GM18519 (cell line): ENCODE measurements around the gene RASSF8.
"Not testable (repeated sequence)": the region's sequence is repeated elsewhere in the genome, so short reads cannot be mapped to it uniquely, and the experiment has no call there.

ENCODE experiments used
- ATAC-seq: cut with Tn5 transposase; IDR thresholded peaks from one replicate; pipeline ENCODE4 v1.9.1; 2021; ENCODE audit warnings: mild to moderate bottlenecking, moderate library complexity; ENCODE audit not compliant: unreplicated experiment, low FRiP score

Gene RASSF8

GRCh38 chr12:26054383-26054782 is 95.9 kb downstream of the RASSF8 start:
- no peak for ATAC-seq

- no peak for ATAC-seq
Measured at GRCh38 chr12:26055087-26055486, 96.6 kb downstream of the RASSF8 start.

DNA sequence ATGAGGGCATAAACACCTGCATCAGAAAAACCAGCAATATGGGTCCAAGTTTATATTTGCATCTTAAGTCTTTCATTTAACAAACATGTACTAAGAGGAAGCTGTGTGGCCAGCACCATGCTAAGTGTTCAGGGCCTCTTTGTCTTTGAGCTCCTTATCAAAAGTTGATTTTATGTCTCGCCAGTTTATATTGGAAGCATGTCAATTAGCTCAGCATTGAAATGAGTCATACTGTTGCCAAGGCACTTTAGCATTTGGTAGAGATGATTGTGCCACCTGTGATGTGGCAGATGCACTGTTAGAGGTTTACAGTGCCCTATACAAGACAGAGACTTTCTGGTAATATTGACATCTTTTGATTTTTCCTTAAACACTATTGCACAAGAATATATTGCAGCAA is 97.9 kb downstream of the RASSF8 start:
- no peak for ATAC-seq

GRCh38 chr12:26057271-26057670 is 98.8 kb downstream of the RASSF8 start:
- not testable (repeated sequence) for ATAC-seq

DNA sequence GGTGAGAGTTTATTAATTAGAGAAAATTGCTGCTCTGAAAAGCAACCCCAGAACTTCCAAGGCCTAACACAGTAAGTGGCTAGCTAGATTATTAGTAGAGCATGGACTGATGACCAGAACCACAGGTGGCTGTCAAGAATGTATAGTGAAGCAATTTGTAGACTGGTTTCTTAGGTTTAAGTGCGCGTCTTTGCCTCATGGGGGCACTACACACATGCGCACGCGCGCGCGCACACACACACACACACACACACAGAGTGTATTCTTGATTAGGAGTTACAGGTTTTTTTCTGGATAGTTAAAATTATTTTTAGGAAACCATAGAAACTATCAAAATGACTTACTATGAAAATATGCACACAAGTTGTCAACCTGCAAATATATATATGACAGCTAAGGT is 99.8 kb downstream of the RASSF8 start:
- ATAC-seq = no peak

DNA sequence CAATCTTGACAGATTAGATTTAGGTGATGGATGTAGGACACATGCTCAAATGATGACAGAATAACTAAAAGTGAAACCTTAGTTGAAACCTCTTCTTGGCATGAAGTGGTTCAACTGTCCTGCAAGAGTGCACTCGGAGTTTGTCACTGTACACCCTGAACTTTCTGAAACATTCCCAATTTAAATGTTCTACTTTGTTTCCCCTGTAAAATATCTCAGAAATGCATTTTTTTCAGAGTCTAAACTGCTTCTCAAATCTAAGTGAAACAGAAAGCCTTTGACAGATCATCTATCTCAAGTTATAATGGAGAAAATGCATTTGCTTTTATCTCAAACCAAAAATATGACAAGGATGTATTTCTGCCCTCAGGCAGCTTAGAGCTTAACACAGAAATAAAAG is 100.3 kb downstream of the RASSF8 start:
- ATAC-seq = no peak

- no peak for ATAC-seq
Measured at GRCh38 chr12:26062006-26062405, 103.5 kb downstream of the RASSF8 start.

DNA sequence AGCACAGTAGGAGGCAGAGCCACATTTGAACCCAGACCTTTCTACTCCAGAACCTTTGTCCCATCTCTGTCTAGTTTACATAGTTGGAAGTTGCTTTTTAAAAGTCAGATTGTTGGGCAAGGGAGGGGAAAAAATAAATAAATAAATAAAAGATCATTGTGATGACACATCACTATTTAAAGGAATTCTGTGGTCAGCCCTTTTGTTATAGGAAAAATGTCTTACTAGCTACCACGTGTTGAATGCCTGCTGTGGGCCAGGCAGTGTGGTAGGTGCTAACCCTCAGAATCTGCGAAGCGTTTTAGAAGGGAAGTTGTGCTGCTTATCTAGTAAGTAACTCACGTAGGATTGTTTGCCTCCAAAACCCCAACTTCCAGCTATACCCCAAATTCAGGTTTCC is 104.1 kb downstream of the RASSF8 start:
- ATAC-seq = no peak

DNA sequence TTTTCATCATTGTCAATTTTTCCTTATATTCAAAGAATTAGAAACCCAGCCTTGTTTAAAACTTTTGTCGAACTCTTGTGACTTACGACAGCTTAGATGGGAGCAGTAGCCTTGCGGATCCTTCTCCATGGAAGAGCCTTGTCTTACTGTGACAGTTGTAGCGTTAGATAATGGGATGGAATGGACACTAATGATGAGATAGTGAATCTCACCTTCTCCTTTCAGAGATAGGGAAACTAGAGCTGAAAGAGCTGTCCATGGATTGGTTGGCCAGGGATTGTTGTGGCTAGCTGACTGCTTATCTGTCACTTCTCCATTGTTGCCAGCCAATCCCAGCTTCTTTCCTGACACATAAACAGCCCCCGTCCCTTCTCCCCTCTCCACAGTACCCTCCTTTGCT is 107.0 kb downstream of the RASSF8 start:
- no peak for ATAC-seq

DNA sequence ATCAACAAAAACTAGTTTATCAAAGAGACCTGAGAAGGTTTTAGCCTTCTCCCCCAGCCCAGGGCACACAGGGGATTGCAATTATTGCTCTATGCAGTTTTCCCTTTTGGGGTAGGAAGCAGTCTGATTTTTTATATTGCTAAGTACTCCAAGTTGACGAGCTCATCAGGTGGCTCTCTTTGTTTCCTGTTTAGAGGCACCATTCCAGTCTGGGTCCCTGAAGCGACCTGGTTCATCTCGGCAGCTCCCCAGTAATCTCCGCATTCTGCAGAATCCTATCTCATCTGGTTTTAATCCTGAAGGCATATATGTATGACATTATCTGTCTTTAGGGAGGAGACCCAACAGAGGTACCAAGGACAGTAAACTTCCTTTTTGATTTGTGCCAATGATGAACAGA is 110.0 kb downstream of the RASSF8 start:
- no peak for ATAC-seq

GRCh38 chr12:26069796-26070195 is 111.3 kb downstream of the RASSF8 start:
- no peak for ATAC-seq

DNA sequence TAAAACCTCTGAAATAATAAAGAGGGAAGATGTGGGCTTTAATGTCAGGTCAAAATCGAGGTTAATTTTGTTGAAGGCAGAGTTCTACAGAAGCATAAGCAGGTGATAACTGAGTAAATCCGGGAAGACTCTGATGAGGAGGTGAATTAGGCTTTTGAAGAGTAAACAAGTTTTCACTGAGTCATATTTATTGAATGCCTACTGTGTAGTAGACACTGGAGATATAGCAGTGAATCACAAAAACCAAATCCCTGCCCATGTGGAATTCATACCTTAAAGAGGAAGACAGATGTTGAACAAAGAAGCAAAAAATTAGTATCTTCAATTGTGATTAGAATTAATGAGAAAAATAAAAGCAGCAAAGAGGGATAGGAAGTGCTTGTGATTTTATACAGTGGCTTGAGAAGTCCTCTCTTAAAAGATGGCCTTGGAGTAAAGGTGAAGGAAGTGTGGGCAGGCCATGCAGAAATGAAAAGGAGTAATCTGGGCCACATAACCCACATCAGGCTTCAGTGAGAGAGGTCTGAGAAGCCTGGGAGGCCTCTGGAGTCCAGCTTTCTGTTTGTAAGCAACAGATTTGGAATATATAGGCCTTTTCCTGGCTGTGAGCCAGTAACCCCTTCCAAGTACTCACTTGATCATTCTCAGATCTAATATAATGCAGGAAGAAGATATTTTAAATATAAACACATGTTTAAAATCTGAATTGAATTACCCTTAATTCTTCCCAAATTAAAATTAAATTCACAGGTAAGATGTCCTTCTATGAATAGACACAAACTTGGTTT is 119.6 kb downstream of the RASSF8 start:
- no peak for ATAC-seq

DNA sequence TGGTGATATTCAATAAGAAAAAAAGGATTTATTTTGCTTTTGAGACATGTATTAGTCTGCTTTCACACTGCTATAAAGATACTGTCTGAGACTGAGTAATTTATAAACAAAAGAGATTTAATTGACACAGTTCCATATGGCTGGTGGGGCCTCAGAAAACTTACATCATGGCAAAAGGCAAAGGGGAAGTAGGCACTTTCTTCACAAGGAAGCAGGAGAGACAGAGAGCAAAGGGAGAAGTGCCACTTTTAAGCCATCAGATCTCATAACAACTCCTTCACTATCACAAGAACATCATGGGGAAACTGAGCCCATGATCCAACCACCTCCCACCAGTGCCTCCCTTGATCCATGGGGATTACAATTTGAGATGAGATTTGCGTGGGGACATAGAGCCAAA is 122.4 kb downstream of the RASSF8 start:
- ATAC-seq = no peak

GRCh38 chr12:26086936-26087335 is 128.5 kb downstream of the RASSF8 start:
- no peak for ATAC-seq

GRCh38 chr12:26088998-26089397 is 130.5 kb downstream of the RASSF8 start:
- peak; percentile 95 for ATAC-seq

GRCh38 chr12:26090836-26091510 is 132.5 kb downstream of the RASSF8 start:
- ATAC-seq = no peak

GRCh38 chr12:26091822-26092221 is 133.3 kb downstream of the RASSF8 start:
- ATAC-seq = no peak

DNA sequence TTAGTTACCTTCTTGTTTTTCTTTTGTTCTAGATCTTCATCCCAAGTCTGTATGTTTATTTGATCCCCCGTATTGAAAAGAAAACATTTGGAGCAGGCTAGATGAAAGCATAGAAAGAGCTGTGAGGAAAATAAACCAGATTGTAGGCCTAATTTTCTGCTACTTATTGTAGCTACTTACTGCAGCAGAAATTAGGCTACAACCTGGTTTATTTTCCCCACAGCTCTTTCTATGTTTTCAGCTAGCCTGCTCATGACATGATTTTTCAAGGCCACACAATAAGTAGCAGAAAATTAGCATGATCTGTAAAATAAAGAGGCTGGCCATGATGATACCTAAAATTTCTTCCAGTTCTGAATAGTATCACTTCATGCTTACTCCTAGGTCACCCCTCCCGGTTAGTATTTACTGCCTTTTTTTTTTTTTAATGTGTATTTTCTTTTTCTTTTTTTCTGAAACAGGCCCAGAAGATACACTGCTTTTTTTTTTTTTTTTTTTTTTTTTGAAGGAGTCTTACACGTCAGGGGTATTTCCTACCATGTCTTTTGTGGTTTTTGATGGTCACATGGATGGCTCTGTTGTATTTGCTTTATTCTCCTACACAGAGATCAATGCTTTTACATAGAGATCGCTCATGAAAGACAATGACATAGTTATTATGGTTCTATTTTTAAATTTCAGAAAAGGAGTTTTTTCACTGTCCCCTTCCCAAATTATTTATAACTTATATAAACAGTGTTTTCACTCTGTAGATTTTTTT is 134.0 kb downstream of the RASSF8 start:
- no peak for ATAC-seq

- ATAC-seq = no peak
Measured at GRCh38 chr12:26095186-26095585, 136.7 kb downstream of the RASSF8 start.

GRCh38 chr12:26096036-26096435 is 137.6 kb downstream of the RASSF8 start:
- ATAC-seq = no peak
